Sigmoid colon (tissue), 4 donors: ENCODE results near the gene HINFP.

Experiments used
- CTCF ChIP-seq, 4 experiments: fragments of 450-650 bp in 3 of 4; fragments of 200-600 bp in 1 of 4; IDR thresholded peaks; one replicate each; pipeline ENCODE4 v1.5.1; 2016 to 2019; ENCODE audit warnings: antibody characterized with exemption in 4 of 4, mild to moderate bottlenecking in 3 of 4, moderate library complexity in 2 of 4
- POLR2A ChIP-seq, 2 donors: fragments of 450-650 bp; IDR thresholded peaks; one replicate each; pipeline ENCODE4 v1.6.1; 2016; ENCODE audit warnings: antibody characterized with exemption in 2 of 2, mild to moderate bottlenecking in 2 of 2, moderate library complexity in 2 of 2
- POLR2AphosphoS5 ChIP-seq, 4 donors: sonication (generic); formaldehyde crosslinking; IDR thresholded peaks; one replicate each; pipeline ENCODE4 v1.6.1; 2017; ENCODE audit warnings: antibody characterized with exemption in 4 of 4

GRCh38 chr11:119152043-119152442 lies 30.7 kb downstream of the HINFP start:
- TF ChIP-seq CTCF (IDR thresholded peaks at IDR 0.05) = no peak
- no peak for TF ChIP-seq POLR2AphosphoS5 (IDR thresholded peaks at IDR 0.05)
- no peak for TF ChIP-seq POLR2A (IDR thresholded peaks at IDR 0.05)
